Limb (tissue), 2 donors: ENCODE data around the gene CACNA2D3.

Source experiments
- DNase-seq, 2 donors: peaks; one replicate each; pipeline ENCODE4 v3.0.0-alpha.2; 2016; ENCODE audit errors: extremely low spot score in 2 of 2

The CACNA2D3 gene

GRCh38 chr3:55122312-55122711 is 1000.0 kb downstream of the CACNA2D3 start:
- DNase-seq: no peak
